HG02798 (cell line): Measurements from ENCODE around the gene COQ8B.
"Not testable (repeated sequence)": the region's sequence is repeated elsewhere in the genome, so short reads cannot be mapped to it uniquely, and the experiment has no call there.

Source experiments
- ATAC-seq: cut with Tn5 transposase; IDR thresholded peaks from one replicate; pipeline ENCODE4 v1.9.1; 2021; ENCODE audit warnings: mild to moderate bottlenecking; ENCODE audit not compliant: unreplicated experiment, poor library complexity

The COQ8B gene

GRCh38 chr19:40742886-40743285 lies 26.2 kb upstream of the COQ8B start:
- ATAC-seq, result no peak

DNA sequence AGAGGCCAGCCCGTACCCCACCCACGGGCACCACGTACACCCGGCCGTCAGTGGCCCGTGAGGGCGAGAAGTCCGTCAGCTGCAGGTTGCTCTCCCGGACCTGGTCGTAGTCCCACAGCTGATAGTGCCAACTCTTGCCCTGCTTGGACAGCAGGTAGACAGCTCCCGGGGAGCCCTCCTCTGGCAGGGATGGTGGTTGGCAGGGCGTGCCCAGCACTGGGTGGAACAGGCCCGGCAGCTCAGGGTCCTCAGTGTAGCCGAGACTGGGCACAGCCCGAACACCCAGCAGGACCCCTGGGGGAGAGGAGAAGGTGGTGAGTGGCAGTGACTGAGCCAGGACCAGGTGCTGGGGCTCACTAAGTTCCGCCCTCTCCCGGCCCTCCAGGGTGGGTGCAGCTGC lies 25.8 kb upstream of the COQ8B start:
- no peak for ATAC-seq

DNA sequence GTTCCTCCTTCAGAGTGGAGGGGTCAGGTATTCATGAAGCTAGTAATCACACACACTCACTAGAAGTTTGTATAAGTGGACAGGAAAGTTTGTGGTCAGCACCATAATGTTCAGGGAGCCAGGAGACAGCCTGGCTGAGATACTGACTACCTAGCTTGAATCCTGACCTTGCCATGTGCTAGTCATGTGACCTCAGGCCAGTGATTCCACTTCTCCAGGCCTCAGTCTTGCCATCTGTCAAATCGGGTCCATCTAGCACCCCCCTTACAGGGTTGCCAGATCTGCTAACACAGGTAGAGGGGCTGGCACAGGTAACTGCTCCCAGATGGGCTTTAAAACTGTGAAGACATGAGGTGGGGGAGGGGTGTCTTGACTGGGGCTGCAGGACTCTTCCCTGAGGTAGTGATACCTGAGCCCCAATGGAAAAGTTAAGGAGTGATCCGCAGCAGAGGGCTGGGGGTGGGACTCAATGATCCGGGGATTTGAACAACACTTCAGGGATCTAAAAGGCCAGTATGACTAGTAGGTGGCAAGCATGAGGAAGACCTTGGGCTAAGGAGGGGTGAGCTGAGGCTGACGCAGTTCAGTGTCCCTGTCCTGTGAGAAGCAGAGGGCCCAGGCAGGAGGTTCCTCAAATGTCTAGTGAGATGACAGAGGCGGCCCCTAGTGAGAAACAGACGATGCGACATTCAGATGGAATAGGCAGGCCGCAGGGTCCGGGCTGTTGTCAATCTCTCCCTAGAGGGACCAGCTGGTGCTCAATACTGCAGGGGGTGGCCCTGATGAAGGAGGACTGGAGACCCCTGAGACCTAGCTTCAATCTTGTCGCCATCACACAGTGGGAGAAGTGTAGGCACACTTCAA lies 25.1 kb upstream of the COQ8B start:
- no peak for ATAC-seq

DNA sequence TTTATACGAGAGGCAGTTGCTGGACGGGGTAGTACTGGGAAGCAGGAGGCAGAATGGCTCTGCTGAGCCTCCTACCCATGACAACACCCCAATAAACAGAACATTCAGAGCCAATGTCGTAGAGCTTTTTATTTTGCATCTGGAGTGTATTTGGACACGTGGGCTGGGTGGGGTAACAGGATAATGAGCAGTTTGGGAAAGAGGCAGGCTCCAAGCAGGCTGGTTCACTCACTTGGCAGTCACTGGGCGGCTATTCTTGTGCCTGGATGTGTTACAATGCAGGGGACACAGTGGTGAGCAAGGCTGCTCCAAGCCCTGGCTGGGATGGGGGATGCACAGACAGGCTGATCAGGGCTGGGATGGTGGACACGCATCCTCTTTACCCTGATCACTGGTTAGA lies 24.1 kb upstream of the COQ8B start:
- no peak for ATAC-seq

DNA sequence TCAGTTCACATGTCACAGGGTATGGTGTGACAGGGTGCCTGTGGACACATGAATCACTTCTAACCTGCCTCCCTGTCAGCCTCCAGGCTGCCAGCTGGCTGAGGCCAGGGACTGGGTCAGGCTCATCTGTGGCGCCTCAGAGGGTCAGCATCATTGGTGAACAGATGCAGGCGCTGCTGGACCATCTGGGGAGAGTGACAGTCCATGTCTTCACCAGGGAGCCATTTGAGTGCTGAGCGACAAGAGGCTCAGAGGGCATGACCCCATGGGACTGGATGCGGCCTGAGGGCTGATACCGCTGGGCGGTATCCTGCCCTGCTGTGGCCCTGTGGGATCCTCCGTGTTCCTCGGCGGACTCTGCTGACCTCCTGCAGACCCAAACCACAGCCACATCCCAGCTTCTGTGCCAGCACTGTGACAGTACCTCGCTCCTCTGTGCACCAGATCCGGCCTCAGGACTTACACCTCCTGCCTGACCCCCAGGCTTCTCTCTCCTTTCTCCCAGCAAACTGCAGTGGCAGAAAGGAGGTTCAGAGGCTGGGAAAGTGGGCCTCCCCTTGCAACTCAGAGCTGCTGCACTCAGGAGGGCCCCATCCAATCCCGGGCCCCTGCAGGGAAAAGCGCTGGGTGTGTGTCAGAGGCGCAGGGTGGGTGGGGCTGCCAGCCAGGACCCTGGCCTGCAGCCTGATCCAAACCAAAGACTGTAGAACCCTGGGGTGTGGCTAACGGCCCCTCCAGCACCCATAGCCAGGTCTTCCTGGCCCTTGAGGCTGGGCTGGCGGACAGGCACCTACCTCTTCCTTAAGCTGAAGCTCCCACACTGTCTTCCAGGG lies 23.4 kb upstream of the COQ8B start:
- ATAC-seq, result no peak

GRCh38 chr19:40739030-40739839 lies 22.5 kb upstream of the COQ8B start:
- no peak for ATAC-seq

DNA sequence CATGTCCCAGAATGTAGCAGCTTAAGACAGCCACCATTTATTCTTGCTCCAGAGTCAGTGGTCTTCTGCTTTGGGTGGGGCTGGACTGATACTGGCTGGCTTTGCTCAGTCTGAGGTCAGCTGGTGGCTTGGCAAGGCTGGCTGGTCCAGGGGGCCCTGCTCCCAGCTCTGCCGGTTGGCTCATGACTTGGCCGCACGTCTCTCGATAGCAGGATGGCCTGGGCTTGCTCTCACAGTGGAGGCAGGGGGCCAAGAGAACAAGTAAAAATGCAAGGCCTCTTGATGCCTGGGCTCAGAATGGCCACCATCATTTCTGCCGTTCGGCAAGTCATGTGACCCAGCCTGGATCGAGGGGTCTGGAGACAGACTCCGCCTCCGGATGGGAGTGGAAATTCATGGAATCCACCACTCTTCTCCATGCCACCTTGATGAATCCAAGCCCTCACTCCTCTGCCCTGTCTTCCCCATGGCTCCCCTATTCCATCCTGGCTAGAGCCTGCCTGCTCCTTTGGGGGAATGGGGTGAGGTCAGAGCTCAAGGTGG lies 20.5 kb upstream of the COQ8B start:
- no peak for ATAC-seq

- no peak for ATAC-seq
Measured at GRCh38 chr19:40736661-40737060, 20.0 kb upstream of the COQ8B start.

GRCh38 chr19:40735013-40735771 lies 18.5 kb upstream of the COQ8B start:
- no peak for ATAC-seq

- ATAC-seq, result no peak
Measured at GRCh38 chr19:40733149-40733548, 16.5 kb upstream of the COQ8B start.

GRCh38 chr19:40732304-40732703 lies 15.6 kb upstream of the COQ8B start:
- not testable (repeated sequence) for ATAC-seq

- ATAC-seq, result not testable (repeated sequence)
Measured at GRCh38 chr19:40730065-40730464, 13.4 kb upstream of the COQ8B start.

DNA sequence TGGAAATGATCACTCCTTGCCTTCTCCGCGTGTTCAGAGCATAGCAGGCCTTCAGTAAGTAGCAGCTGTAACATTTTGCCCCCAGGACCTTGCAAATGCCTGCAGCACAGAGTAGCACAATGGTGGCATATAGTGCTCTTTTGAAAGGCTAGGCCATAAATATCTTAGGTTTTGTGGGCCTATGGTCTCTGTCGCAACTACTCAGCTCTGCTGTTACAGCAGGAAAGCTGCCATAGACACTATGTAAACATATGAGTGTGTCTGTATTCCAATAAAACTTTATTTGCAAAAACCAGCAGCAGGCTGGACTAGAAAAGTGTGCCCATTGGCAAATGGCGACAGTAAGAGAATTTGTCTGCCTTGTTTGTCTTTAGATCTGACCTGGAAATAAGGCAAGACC lies 9.6 kb upstream of the COQ8B start:
- ATAC-seq, result no peak

DNA sequence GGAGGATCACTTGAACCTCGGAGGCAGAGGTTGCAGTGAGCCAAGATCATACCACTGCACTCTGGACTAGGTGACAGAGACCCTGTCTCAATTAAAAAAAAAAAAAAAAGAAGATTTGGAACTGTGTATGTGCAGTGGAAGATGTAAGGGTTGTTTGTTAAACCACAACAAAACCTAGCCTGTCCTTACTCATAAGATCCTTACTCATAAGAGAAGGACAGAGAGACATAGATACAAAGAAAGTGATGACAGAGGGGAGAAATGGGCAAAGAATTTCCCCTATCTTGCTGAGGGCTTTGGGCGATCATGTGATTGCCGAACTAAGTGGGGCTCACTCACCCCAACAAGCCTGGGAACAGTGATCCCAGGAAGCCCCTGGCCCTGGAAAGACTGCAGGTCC lies 8.2 kb upstream of the COQ8B start:
- no peak for ATAC-seq

DNA sequence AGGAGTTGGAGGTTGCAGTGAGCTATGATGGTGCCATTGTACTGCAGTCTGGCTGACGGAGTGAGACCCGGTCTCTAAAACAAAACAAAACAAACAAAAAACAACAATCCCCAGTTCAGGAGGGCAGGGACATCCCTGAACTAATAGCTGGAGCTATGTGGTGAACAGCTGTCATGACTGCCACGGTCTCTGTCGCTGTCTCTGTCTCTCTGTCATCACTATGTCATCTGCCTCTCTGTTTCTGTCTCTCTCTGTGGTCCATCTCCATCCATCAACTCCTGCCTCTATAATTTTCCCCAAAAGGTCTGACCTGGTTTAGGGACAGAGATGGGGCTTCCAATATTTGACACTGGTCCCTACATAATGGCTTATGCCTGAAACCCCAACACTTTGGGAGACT lies 7.6 kb upstream of the COQ8B start:
- ATAC-seq, result no peak

GRCh38 chr19:40723661-40724254 lies 7.1 kb upstream of the COQ8B start:
- no peak for ATAC-seq

- no peak for ATAC-seq
Measured at GRCh38 chr19:40721936-40722661, 5.4 kb upstream of the COQ8B start.

DNA sequence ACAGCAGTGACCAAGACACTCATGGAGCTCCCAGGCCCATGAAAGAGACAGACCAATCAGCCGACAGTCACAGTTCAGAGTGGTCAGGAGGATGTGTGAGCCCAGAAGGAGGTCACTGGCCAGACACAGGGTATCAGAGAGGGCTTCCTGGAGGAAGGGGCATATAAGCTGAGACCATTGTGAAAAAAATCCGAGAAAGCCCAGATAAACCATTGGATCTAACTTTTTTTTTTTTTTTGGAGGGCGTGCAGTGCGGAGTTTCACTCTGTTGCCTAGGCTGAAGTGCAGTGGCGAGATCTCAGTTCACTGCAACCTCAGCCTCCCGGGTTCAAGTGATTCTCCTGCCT lies 4.4 kb upstream of the COQ8B start:
- ATAC-seq, result no peak

DNA sequence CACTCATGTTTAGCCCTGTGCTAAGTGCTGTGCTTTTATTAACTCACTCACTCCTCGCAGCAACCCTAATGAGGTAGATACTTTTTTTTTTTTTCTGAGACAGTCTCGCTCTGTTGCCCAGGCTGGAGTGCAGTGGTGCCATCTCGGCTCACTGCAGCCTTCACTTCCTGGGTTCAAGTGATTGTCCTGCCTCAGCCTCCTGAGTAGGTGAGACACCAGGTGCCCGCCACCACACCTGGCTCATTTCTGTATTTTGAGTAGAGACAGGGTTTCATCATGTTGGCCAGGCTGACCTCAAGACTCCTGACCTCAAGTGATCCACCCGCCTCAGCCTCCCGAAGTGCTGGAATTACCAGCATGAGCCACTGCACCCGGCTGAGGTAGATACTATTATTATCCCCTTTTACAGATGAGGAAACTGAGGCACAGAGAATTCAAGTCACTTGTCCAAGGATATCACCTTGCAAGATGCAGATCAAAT lies 2.8 kb upstream of the COQ8B start:
- ATAC-seq, result no peak
